Stimulated activated CD8-positive, alpha-beta memory T cell treated with anti-CD3 and anti-CD28 coated beads, Interleukin-15, amount 100 ng/mL, for 48 hours (primary cell): ENCODE data around the gene ZNF462.
"Not testable (repeated sequence)": the region's sequence is repeated elsewhere in the genome, so short reads cannot be mapped to it uniquely, and the experiment has no call there.

Source experiments
- DNase-seq, 2 donors: peaks; one replicate each; pipeline ENCODE4 v3.0.0-alpha.2; 2020; ENCODE audit warnings: low read depth in 2 of 2

Gene ZNF462, protein sequence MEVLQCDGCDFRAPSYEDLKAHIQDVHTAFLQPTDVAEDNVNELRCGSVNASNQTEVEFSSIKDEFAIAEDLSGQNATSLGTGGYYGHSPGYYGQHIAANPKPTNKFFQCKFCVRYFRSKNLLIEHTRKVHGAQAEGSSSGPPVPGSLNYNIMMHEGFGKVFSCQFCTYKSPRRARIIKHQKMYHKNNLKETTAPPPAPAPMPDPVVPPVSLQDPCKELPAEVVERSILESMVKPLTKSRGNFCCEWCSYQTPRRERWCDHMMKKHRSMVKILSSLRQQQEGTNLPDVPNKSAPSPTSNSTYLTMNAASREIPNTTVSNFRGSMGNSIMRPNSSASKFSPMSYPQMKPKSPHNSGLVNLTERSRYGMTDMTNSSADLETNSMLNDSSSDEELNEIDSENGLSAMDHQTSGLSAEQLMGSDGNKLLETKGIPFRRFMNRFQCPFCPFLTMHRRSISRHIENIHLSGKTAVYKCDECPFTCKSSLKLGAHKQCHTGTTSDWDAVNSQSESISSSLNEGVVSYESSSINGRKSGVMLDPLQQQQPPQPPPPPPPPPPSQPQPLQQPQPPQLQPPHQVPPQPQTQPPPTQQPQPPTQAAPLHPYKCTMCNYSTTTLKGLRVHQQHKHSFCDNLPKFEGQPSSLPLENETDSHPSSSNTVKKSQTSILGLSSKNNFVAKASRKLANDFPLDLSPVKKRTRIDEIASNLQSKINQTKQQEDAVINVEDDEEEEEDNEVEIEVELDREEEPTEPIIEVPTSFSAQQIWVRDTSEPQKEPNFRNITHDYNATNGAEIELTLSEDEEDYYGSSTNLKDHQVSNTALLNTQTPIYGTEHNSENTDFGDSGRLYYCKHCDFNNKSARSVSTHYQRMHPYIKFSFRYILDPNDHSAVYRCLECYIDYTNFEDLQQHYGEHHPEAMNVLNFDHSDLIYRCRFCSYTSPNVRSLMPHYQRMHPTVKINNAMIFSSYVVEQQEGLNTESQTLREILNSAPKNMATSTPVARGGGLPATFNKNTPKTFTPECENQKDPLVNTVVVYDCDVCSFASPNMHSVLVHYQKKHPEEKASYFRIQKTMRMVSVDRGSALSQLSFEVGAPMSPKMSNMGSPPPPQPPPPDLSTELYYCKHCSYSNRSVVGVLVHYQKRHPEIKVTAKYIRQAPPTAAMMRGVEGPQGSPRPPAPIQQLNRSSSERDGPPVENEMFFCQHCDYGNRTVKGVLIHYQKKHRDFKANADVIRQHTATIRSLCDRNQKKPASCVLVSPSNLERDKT (N-terminal part only)

DNA sequence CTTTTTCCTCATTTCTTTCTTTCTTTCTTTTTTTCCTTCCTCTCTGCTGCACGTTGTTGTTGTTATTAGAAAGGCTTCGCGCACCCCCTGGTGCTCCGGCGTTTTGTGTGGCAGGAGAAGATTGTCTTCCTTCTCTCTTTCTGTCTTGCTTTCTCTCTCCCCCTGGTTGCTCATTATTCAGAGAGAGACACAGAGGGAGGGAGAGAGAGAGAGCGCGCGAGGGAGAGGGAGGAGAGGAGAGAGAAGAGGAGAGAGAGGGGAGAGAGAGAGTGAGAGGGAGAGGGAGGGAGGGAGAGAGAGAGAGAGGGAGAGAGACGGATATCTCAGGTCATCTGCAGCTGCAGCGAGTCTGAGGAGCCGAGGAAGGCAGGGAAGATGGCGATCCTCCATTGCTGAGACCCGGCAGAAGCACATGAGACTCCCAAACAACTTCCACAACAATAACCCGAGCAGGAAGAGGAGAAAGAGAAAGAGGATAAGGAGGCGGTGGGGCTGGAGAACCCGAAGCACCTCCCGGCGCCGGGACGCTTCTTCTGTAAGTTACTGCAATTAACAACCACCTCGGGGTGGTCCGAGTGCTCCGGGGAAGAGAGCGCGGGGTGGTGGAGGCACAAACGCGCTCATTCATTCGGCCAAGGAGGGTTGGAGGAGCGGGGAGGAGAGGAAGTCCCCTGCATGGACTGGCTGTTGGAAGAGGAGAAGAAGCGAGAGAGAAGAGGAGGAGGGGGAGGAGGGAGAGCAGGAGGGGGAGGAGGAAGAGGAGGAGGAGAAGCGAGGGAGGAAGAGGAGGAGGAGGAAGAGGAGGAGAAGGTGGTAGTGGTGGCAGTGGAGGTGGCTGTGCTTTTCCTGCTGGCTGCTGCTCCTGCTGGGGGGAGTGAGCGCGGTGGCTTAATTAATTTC lies at the start of gene ZNF462:
TSS of gene ZNF462 (plus strand) at position 346 of the 900 bp plus-strand sequence. CDS start 60,218 bp downstream, outside the sequence.
- no peak for DNase-seq

DNA sequence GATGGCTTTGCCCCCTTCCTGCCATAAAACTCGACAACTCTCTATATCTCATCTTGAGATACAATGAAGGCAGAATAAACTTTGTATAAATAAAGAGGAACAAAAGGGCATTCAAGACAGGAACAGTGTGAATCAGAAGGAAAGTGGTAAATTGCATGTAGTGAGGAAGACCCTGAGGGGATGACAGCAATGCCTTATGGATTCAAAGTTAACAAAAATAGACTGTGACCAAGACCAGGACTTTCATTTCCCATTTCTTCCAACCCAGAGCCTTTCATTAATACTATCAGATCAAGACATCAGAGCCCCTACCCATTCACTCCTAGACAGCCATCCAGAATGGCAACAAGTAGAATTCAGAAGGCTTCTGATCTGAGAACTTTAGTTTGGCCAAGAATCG lies 46.4 kb upstream of the ZNF462 start:
- no peak for DNase-seq

DNA sequence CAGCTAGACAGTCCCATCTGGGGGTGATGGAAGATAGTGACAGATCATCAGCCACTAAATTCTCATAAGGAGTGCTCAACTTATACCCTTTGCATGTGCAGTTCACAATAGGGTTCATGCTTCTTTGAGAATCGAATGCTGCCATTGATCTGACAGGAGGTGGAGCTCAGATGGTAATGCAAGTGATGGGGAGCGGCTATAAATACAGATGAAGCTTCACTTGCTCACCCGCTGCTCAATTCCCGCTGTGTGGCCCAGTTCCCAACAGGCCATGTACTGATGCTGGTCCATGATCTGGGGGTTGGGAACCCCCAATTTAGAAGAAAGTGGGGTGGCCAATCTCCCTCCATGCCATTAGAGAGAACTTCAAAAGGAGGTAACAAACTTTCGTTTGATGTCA lies 44.9 kb upstream of the ZNF462 start:
- DNase-seq, result no peak

GRCh38 chr9:106820866-106821265 lies 42.1 kb upstream of the ZNF462 start:
- no peak for DNase-seq

GRCh38 chr9:106828070-106828469 lies 34.9 kb upstream of the ZNF462 start:
- no peak for DNase-seq

DNA sequence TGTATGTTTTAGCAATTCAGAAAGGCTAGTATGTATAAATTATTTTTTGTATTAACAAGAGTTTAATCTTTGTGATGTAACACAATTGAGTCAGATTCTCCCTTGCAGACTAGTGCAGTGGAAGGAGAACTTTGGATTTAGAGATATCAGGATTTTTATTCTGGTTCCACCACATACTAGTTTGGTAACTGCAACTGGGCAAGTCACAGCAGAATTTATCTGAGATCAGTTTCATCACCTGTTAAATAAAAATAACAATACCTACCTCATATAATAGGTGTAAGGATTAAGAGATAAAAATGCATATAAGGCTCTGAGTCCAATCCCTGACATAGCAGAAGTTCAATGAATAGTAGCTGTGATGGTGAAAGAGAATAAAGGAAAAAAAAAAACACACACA lies 34.0 kb upstream of the ZNF462 start:
- DNase-seq, result no peak

DNA sequence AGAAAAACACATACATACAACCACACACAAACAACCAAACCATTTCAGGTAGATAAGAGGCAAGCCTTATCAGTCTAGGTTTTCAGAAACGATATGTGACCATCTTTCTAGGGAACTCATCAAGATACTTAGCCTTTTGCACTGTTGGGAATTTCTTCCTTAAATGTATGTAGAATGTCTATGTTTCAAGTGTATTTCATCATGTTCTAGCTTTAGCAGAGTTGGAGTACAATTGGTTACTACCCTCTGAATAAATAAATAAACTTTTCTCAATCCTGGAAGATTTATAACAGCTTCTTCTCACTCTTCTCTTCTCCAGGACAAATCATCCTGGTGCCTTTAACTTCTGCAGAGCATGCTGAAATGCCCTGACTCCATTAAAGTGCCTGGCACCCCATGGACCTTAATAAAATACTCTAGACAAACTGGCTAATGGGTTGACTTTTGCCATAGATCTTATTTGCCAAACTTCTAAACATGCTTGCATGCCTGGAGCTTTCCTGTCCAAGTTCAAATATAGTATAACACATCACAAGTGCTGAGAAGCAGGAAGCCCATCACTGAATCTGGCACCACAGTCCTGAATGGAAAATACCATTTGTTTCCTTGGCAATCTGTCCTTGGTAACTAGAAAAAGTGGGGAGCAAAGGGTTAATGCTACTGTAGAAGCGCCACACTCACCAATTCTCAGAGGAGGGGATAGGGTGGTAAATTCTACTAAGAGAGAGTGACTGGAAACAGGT lies 33.1 kb upstream of the ZNF462 start:
- no peak for DNase-seq

DNA sequence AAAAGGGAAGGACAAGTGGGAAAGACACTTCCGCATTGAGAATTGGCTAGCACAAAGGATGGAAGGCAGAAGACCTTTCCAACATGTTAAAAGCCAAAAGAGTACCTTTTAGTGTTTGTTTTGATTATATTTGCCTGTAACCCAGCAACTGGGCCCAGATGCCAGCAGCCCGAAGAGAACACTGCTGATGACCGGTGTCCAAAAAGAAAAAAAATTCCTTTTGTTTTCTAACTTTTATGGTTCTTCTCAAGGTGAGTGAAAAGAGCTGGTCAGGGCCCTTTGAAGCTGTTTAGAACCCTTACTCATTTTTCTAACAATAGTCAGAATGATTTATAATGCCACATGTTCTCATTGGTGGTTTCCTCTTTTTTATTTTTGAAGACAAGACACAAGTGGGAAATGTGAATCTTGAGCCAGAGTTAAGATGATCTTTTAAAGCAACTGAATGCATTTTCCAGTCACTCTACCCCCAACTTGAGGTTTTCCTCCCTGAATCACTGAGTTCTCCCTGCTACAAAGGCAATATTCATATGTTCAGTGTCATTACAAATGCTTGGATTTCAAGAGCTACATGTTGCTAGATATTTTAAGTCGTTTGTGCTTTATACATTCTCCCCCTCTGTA lies 32.3 kb upstream of the ZNF462 start:
- DNase-seq, result no peak

DNA sequence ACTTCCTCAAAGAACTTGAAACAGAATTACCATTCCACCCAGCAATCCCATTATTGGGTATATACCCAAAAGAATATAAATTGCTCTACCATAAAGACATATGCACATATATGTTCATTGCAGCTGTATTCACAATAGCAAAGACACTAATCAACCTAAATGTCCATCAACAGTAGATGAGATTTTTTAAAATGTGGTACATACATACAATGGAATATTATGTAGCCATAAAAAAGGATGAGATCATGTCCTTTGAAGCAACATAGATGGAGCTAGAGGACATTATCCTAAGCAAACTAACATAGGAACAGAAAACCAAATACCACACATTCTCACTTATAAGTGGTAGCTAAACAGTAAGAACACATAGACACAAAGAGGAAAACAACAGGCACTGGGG lies 28.1 kb upstream of the ZNF462 start:
- DNase-seq, result no peak

DNA sequence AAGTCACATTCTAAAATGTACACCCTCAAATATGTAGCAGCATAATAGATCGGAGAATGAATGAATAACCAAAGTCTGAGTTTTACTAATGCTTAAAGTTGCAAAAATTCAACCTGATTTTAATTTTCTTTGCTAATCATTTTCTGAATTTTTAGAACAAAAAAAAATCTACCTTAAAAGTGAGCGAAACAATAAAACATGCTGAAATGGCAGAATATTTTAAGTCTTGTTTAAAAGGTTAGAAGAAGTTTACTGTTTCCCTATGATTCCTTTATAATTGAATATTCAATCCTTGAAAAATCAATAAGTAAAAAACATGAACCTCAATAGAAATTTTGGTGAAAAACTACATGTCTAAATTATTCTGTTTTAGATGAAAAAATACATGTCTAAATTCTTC lies 27.1 kb upstream of the ZNF462 start:
- DNase-seq, result no peak

DNA sequence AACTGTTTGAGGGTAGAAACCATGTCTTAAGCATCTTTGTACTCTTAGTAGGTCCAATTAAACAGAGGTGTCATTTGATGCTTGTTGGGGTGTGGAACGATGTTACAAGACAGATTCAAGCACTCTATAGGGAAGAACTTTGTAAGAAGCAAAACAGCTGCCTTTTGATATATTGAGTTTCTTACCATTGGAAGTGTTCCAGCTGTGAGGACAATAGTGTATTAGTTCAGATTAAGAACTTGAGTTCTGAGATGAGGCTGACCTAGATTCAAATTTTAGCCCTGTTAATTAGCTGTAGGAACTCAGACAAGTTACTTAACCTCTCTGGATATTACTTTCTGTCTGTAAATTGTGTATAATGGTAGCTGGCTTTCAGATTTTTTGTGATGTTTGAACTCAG lies 19.6 kb upstream of the ZNF462 start:
- no peak for DNase-seq

DNA sequence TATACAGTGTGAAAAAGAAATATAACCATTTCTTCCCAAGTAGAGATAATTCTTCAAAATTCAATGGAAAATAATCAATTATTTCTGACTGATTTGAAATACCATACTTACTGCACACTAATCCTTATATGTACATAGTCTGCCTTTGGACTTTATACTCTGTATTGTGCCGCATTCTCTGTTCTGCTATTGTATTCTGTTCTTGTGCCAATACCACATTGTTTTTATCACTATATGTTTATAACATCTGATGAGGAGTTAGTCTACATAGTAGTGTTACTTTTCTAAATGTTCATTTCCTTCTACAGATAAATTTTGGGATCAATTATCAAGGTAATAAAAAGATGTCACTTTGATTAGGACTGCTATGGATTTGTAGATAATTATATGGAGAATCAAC lies 16.7 kb upstream of the ZNF462 start:
- DNase-seq, result no peak

GRCh38 chr9:106846857-106847256 lies 16.1 kb upstream of the ZNF462 start:
- no peak for DNase-seq

GRCh38 chr9:106851640-106852039 lies 11.3 kb upstream of the ZNF462 start:
- not testable (repeated sequence) for DNase-seq

DNA sequence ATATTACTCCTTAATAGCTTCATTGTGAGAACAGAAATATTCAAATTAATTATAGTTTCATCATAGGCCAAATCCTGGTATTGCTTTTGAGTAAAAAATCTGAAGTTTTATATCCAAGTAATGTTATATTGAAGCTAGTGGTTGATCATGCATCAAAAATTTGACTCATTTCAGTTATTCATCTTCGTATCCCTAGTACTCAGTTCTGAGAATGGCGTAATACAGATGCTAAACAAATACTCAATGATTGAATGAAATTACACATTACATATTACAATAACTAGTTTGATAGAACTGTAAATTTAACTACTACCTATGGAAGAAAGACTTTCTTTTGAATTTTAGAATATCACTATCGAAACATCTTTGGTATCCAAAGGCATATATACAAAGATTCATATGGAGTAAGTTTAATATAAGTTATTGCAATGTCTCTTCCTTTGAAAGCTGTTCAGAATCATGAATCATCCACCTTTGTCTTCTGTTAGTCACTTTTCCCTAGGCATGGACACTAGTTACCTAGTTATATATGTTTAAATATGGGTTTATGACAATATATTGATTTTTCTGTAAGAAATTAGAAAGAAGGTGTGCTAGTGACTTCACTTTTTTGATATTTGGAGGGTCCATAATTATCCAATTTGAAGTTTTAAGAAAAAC lies 5.0 kb upstream of the ZNF462 start:
- no peak for DNase-seq

DNA sequence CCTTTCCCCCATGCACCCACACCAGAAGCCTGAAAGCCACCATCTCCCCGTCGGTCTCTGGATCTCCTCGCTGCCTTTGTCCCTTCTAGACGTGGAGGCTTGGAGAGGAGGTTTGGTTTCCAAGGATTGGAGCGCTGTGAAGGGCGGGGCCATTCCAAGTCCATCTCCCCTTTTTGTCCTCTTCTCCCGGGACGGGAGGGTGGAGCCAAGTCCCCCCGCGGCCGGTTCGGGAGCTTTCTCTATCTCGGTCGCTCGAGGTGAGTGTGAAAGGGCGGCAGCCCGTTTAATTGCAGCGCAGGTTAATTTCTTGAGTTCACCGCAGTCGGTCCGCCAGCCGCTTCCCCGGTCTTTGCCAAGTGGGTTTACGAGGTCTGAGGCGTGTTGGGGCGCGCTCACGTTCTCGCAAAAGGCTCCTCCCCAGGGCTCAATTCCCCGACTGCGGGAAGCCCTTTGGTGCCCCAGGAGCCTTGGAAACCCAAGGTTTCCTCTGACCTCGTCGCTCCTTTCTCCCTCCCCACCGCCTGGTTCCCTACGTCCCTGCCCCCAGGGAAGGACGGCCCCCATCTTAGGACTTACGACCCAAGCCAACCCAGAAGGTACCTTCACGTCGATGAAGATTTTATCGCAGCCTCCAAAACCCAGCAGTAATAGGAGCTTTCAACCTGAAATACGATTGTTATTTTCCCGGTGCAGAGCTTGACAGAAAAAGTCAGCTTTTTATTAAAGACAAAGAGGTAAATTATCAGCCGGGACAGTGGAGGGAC lies 2.8 kb upstream of the ZNF462 start:
- no peak for DNase-seq

- DNase-seq, result no peak
These were observed 2.0 kb upstream of the ZNF462 start for GRCh38 chr9:106860721-106861639.
